Left renal pelvis (tissue), 4 donors: ENCODE results near the gene RABGAP1L. TPM values are rescaled to one million over a fixed set of nuclear protein-coding genes. Genes with fewer than 3 reads are reported as not detected.
"Not testable (repeated sequence)": the region's sequence is repeated elsewhere in the genome, so short reads cannot be mapped to it uniquely, and the experiment has no call there.

Experiments used
- DNase-seq, 4 donors: peaks; one replicate each; pipeline ENCODE4 v3.0.0-alpha.2; 2013; ENCODE audit warnings: low read depth in 4 of 4, low spot score in 3 of 4
- polyA plus RNA-seq, 4 donors: library from polyadenylated mRNA; unstranded; fragments of 120-200 nt; gene quantifications; one replicate each; pipeline ENCODE4 v1.2.1, GENCODE V29; 2013; ENCODE audit not compliant: insufficient read length in 4 of 4

The RABGAP1L gene
- polyA plus RNA-seq, 4 donors, result 23.9 to 32.5 (median 28.4) TPM

GRCh38 chr1:174425121-174425520 is 265.8 kb downstream of the RABGAP1L start:
- DNase-seq, result no peak

- no peak for DNase-seq
These were observed 266.8 kb downstream of the RABGAP1L start for GRCh38 chr1:174426153-174426552.

GRCh38 chr1:174428033-174428432 is 268.7 kb downstream of the RABGAP1L start:
- no peak for DNase-seq

- no peak for DNase-seq
These were observed 269.4 kb downstream of the RABGAP1L start for GRCh38 chr1:174428739-174429138.

GRCh38 chr1:174433451-174433850 is 274.1 kb downstream of the RABGAP1L start:
- no peak for DNase-seq

- no peak for DNase-seq
These were observed 286.0 kb downstream of the RABGAP1L start for GRCh38 chr1:174445351-174445750.

GRCh38 chr1:174445817-174446216 is 286.5 kb downstream of the RABGAP1L start:
- DNase-seq, result no peak

GRCh38 chr1:174447866-174448530 is 288.7 kb downstream of the RABGAP1L start, which contains the start of gene GPR52:
TSS of gene GPR52 (plus strand) at chr1:174447964. CDS start at chr1:174448112, 148 bp downstream.
- DNase-seq, result no peak

GRCh38 chr1:174448531-174448883 is 289.2 kb downstream of the RABGAP1L start:
- no peak for DNase-seq

- peak in 1 of 4 donors; percentile 6 for DNase-seq
These were observed 289.7 kb downstream of the RABGAP1L start for GRCh38 chr1:174448974-174449373.

GRCh38 chr1:174451408-174451807 is 292.1 kb downstream of the RABGAP1L start:
- no peak for DNase-seq

GRCh38 chr1:174465855-174466254 is 306.5 kb downstream of the RABGAP1L start:
- DNase-seq, result no peak

GRCh38 chr1:174466607-174467006 is 307.3 kb downstream of the RABGAP1L start:
- no peak for DNase-seq

GRCh38 chr1:174469052-174469451 is 309.7 kb downstream of the RABGAP1L start:
- DNase-seq, result no peak

- no peak for DNase-seq
These were observed 310.4 kb downstream of the RABGAP1L start for GRCh38 chr1:174469687-174470086.

GRCh38 chr1:174479281-174479680 is 320.0 kb downstream of the RABGAP1L start:
- no peak for DNase-seq

- no peak for DNase-seq
These were observed 321.0 kb downstream of the RABGAP1L start for GRCh38 chr1:174480324-174480723.

- no peak for DNase-seq
These were observed 332.3 kb downstream of the RABGAP1L start for GRCh38 chr1:174491606-174492005.

GRCh38 chr1:174497478-174497877 is 338.2 kb downstream of the RABGAP1L start:
- no peak for DNase-seq

GRCh38 chr1:174516755-174517154 is 357.4 kb downstream of the RABGAP1L start:
- DNase-seq, result not testable (repeated sequence)

GRCh38 chr1:174519844-174520243 is 360.5 kb downstream of the RABGAP1L start:
- DNase-seq, result no peak

GRCh38 chr1:174531751-174532150 is 372.4 kb downstream of the RABGAP1L start:
- DNase-seq, result no peak

GRCh38 chr1:174534789-174535188 is 375.5 kb downstream of the RABGAP1L start:
- no peak for DNase-seq
